Mesothelial cell of epicardium (in vitro differentiated cells): ENCODE data around the gene SERINC2. TPM values are rescaled to one million over a fixed set of nuclear protein-coding genes. Genes with fewer than 3 reads are reported as not detected.

Source experiments
- DNase-seq, 2 experiments: peaks; one replicate each; pipeline ENCODE4 v3.0.0; 2021; ENCODE audit warnings: low spot score in 2 of 2; ENCODE audit not compliant: unreplicated experiment in 2 of 2
- H3K27ac Mint-ChIP-seq: 2 replicates; pipeline ENCODE4 v1.8.0; 2021; ENCODE audit warnings: mixed read lengths
- H3K27me3 Mint-ChIP-seq: 2 replicates; pipeline ENCODE4 v1.8.0; 2021; ENCODE audit warnings: low read depth, mixed read lengths
- H3K36me3 Mint-ChIP-seq: 2 replicates; pipeline ENCODE4 v1.8.0; 2021; ENCODE audit warnings: mixed read lengths
- H3K4me1 Mint-ChIP-seq: 2 replicates; pipeline ENCODE4 v1.8.0; 2021; ENCODE audit warnings: mixed read lengths
- H3K4me3 Mint-ChIP-seq: 2 replicates; pipeline ENCODE4 v1.8.0; 2021; ENCODE audit warnings: mild to moderate bottlenecking, moderate library complexity, mixed read lengths
- H3K9me3 Mint-ChIP-seq: 2 replicates; pipeline ENCODE4 v1.8.0; 2021; ENCODE audit warnings: mixed read lengths
- total RNA-seq: library from RNA; stranded (reverse); gene quantifications from 3 replicates; pipeline ENCODE4 v1.2.1, GENCODE V29; 2021
- TF ChIP-seq, protein P1 (sequence below): fragments of 200-600 bp; sonication (generic); IDR thresholded peaks from one replicate; pipeline ENCODE4 v1.5.0; 2021; ENCODE audit warnings: antibody characterized with exemption; ENCODE audit not compliant: unreplicated experiment

The SERINC2 gene
- total RNA-seq, 1 donor from 2014 or later, result 45.4 TPM

DNA sequence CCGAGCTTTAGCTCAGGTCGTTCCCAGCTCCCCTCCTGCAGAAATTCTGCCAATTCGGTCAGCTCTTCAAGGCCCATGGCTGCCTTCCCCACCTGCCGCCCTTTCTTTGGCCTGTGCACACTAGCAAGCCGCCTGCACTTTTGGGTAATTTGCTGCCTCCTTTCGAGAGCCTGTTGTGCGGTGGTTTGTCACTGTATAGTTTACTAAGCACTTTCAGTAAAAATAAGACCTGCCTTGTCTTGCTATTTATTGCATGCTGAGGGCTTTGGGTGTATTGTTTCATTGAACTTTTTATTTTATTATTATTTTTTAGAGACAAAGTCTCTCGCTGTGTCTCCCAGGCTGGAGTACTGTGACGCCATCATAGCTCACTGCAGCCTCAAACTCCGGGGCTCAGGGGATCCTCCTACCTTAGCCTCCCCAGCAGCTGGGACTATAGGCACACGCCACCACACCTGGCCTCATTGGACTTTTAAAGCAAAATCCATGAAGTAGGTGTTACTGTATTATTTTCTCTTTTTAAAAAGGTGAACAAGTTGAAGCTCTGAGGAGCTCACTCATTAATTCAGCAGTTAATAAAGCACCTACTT lies 39.0 kb upstream of the SERINC2 start:
- Mint-ChIP-seq H3K4me1 (peaks cover 28% of the 10 kb centered on the region), H3K9me3 (no peaks in the 10 kb centered on the region), H3K4me3 (peak overlapping the region; percentile 77), H3K27ac (peak overlapping the region; percentile 98), H3K36me3 (no peaks in the 10 kb centered on the region), H3K27me3 (no peaks in the 10 kb centered on the region)
- TF ChIP-seq, protein P1, sequence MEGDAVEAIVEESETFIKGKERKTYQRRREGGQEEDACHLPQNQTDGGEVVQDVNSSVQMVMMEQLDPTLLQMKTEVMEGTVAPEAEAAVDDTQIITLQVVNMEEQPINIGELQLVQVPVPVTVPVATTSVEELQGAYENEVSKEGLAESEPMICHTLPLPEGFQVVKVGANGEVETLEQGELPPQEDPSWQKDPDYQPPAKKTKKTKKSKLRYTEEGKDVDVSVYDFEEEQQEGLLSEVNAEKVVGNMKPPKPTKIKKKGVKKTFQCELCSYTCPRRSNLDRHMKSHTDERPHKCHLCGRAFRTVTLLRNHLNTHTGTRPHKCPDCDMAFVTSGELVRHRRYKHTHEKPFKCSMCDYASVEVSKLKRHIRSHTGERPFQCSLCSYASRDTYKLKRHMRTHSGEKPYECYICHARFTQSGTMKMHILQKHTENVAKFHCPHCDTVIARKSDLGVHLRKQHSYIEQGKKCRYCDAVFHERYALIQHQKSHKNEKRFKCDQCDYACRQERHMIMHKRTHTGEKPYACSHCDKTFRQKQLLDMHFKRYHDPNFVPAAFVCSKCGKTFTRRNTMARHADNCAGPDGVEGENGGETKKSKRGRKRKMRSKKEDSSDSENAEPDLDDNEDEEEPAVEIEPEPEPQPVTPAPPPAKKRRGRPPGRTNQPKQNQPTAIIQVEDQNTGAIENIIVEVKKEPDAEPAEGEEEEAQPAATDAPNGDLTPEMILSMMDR, result no peak
- no peak for DNase-seq

DNA sequence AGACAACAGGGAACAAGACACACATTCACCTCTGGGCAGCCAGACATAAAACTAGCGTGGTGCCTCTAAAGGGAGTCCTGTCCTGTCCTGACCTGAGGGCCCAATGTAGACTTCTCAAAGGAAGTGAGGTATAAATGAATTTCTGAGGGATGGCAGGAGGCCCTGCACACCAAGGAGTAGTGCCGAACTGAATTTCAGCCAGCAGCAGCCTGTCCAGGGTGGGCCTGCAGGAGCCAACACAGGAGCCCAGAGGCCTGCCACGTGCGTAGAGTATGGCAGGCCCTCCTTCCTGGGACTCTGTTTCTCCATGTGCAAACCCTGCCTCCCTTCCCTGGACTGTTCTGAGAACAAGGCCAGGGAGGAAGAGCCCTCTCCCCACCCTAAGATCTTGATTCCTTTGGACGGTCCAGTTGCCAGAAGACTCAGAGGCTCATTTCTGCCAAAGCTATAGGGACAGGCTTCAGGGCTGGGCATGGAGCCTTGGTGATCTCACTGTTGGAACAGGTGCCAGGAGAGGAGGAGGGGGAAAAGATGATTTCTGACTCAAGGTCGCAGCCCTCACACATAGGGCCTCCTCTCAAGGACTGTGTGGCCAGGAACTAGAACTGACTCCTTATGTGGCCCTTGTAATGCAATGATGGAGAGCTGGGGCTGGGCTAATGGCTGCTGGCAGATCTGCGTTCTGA lies 38.4 kb upstream of the SERINC2 start:
- Mint-ChIP-seq H3K4me3 (peak overlapping the region; percentile 77), H3K27ac (peak overlapping the region; percentile 34), H3K36me3 (no peaks in the 10 kb centered on the region), H3K27me3 (no peaks in the 10 kb centered on the region), H3K4me1 (peaks cover 28% of the 10 kb centered on the region), H3K9me3 (no peaks in the 10 kb centered on the region)
- TF ChIP-seq, protein P1, result no peak
- DNase-seq, result no peak

DNA sequence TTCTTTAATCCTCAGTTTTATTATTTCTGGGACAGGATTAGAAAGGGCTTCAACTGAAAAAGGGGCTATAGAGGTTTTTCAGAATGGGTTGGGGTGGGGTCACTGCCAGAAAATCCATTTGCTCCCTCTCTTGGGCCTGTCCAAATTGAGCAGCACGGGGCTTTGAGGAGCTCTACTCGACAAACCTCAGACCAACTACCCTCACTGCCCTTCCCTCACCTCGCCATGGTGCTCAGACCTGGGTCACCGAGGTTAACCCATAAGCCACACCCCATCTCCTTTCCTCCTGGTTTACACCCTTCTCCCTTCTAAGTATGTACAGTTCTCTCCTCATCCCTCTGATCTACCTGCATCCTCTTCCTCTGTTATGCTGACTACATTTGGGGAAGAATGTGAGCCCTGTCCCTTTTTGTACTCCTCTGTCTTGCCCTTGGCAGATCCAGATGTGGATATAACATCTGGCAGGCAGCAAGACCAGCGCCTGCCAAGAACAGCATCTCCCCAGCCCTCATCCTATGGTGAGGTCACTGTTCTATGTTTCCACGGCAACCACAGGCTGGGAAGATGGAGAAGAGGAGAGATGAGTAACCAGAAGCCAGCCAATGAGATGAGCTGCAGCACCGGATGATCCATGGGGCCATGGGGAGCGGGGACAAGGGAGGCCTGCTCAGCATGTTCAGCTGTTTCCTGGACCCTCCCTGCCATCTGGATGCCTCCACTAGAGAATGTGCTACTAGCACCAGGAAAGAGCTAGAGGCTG lies 36.5 kb upstream of the SERINC2 start:
- H3K4me1 Mint-ChIP-seq, result peaks cover 24% of the 10 kb centered on the region
- no peaks in the 10 kb centered on the region for H3K36me3 Mint-ChIP-seq
- no peaks in the 10 kb centered on the region for H3K27me3 Mint-ChIP-seq
- H3K27ac Mint-ChIP-seq, result peak overlapping the region; percentile 30
- H3K9me3 Mint-ChIP-seq, result no peaks in the 10 kb centered on the region
- no peak for DNase-seq
- TF ChIP-seq, protein P1, result no peak
- no peak overlapping the region for H3K4me3 Mint-ChIP-seq

DNA sequence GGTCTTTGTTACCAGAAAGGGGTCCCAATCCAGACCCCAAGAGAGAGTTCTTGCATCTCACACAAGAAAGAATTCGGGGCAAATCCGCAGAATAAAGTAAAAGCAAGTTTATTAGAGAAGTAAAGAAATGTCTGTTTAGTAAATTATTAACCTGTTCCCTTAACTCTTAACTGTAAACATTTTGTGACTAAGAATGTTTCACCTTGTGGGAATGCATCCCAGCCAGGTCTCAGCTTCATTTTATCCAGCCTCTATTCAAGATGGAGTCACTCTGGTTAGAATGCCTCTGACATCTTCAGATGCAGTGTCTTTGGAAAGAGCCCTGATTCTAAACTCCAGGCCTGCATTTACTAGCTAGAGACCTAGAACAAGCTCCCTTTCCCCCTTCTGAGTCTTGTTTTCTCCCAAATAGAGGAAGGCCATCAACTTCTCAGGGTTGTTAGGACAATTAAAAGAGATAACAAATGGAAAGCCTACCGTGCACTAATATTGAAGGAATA lies 35.6 kb upstream of the SERINC2 start:
- H3K27me3 Mint-ChIP-seq, result no peaks in the 10 kb centered on the region
- peaks cover 25% of the 10 kb centered on the region for H3K4me1 Mint-ChIP-seq
- H3K36me3 Mint-ChIP-seq, result no peaks in the 10 kb centered on the region
- TF ChIP-seq, protein P1, result no peak
- H3K9me3 Mint-ChIP-seq, result no peaks in the 10 kb centered on the region
- no peak overlapping the region for H3K27ac Mint-ChIP-seq
- H3K4me3 Mint-ChIP-seq, result no peak overlapping the region
- no peak for DNase-seq

DNA sequence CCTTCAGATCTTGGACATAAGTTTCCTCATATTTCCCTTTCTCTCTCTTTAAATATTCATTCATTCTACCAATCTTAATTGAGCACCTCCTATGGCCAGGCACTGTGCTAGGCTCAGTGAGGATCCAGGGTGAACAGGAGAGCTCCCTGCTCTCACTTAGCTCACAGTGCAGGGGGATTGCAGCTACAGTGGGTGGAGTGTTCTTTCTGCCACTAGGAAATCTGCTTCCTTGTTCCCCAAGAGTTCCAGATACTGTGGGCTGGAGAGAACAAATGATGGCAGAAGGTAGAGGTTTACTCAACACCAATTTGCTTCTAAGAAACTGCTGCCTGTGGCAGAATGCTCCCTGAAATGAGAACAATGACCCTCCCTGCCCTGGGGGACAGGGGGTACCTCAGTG lies 35.0 kb upstream of the SERINC2 start:
- TF ChIP-seq, protein P1, result no peak
- no peak for DNase-seq
- H3K36me3 Mint-ChIP-seq, result no peaks in the 10 kb centered on the region
- H3K4me1 Mint-ChIP-seq, result peaks cover 23% of the 10 kb centered on the region
- no peak overlapping the region for H3K4me3 Mint-ChIP-seq
- H3K27me3 Mint-ChIP-seq, result no peaks in the 10 kb centered on the region
- no peaks in the 10 kb centered on the region for H3K9me3 Mint-ChIP-seq
- H3K27ac Mint-ChIP-seq, result peak overlapping the region; percentile 35
